Keratinocyte (primary cell): Measurements from ENCODE around the gene C1QTNF5. TPM values are rescaled to one million over a fixed set of nuclear protein-coding genes. Genes with fewer than 3 reads are reported as not detected.

Experiments used
- DNase-seq: peaks from one replicate; pipeline ENCODE4 v3.0.0-alpha.2; 2011; ENCODE audit warnings: low read depth, missing footprints, low spot score
- FAIRE-seq: peaks from 2 replicates; lab custom pipeline; 2011; peaks lifted over from hg19 to GRCh38; lab: Jason Lieb, UNC
- H2AFZ ChIP-seq: 2 replicates; pipeline ENCODE4 v1.6.0; 2012; ENCODE audit warnings: low read length, control low read depth, inconsistent platforms; ENCODE audit not compliant: control insufficient read depth
- H3K27ac ChIP-seq: 2 replicates; pipeline ENCODE4 v1.5.1; 2011; ENCODE audit warnings: low read length; ENCODE audit not compliant: control insufficient read depth, insufficient read depth
- H3K27me3 ChIP-seq: 3 replicates; pipeline ENCODE4 v1.6.0; 2011; ENCODE audit warnings: low read length; ENCODE audit not compliant: control insufficient read depth, insufficient read depth; ENCODE audit errors: extremely low read depth
- H3K36me3 ChIP-seq, 2 experiments: 2 replicates in 1 of 2; 3 replicates in 1 of 2; pipeline ENCODE4 v1.5.1; 2011; ENCODE audit warnings: low read length in 2 of 2, mild to moderate bottlenecking in 1 of 2; ENCODE audit not compliant: control insufficient read depth in 2 of 2, insufficient read depth in 2 of 2; ENCODE audit errors: extremely low read depth in 1 of 2
- H3K4me1 ChIP-seq: 3 replicates; pipeline ENCODE4 v1.5.1; 2011; ENCODE audit warnings: low read length; ENCODE audit not compliant: control insufficient read depth, insufficient read depth; ENCODE audit errors: extremely low read depth
- H3K4me2 ChIP-seq: 3 replicates; pipeline ENCODE4 v1.6.0; 2011; ENCODE audit warnings: low read depth, low read length; ENCODE audit not compliant: control insufficient read depth, insufficient read depth; ENCODE audit errors: extremely low read depth
- H3K4me3 ChIP-seq, 3 experiments: fragments of 200-600 bp in 1 of 3; sonication (generic) in 1 of 3; 2 replicates in 2 of 3; 3 replicates in 1 of 3; pipeline ENCODE4 v1.5.1; 2011 to 2016; ENCODE audit warnings: low read length in 3 of 3, mild to moderate bottlenecking in 3 of 3, control low read depth in 2 of 3, inconsistent platforms in 1 of 3, low read depth in 1 of 3, mixed read lengths in 1 of 3, mixed run types in 1 of 3, moderate library complexity in 1 of 3; ENCODE audit not compliant: control insufficient read depth in 2 of 3, insufficient read depth in 2 of 3; ENCODE audit errors: extremely low read depth in 1 of 3
- H3K79me2 ChIP-seq: 2 replicates; pipeline ENCODE4 v1.6.0; 2012; ENCODE audit warnings: low read length; ENCODE audit not compliant: control insufficient read depth, insufficient read depth
- H3K9ac ChIP-seq: 3 replicates; pipeline ENCODE4 v1.6.0; 2011; ENCODE audit warnings: low read length; ENCODE audit not compliant: control insufficient read depth, insufficient read depth; ENCODE audit errors: extremely low read depth
- H3K9me1 ChIP-seq: 3 replicates; pipeline ENCODE4 v1.6.0; 2011; ENCODE audit warnings: low read length; ENCODE audit not compliant: control insufficient read depth, insufficient read depth; ENCODE audit errors: extremely low read depth
- H3K9me3 ChIP-seq: 2 replicates; pipeline ENCODE4 v1.5.1; 2012; ENCODE audit warnings: low read depth, low read length; ENCODE audit not compliant: control insufficient read depth
- H4K20me1 ChIP-seq: 3 replicates; pipeline ENCODE4 v1.6.0; 2011; ENCODE audit warnings: low read length; ENCODE audit not compliant: control insufficient read depth, insufficient read depth; ENCODE audit errors: extremely low read depth
- CTCF ChIP-seq, 3 experiments: IDR thresholded peaks in 1 of 3; conservative IDR thresholded peaks in 1 of 3; optimal IDR thresholded peaks in 1 of 3; 2 replicates in 2 of 3; 3 replicates in 1 of 3; pipeline versions ENCODE3 to v1.5.1; 2011; ENCODE audit warnings: low read length in 3 of 3, mild to moderate bottlenecking in 3 of 3, moderate library complexity in 2 of 3, control low read depth in 1 of 3, inconsistent platforms in 1 of 3; ENCODE audit not compliant: insufficient read depth in 2 of 3; ENCODE audit errors: extremely low read depth in 1 of 3
- EZH2 ChIP-seq: IDR thresholded peaks from one replicate; pipeline ENCODE4 v1.6.1; 2012; ENCODE audit warnings: inconsistent platforms, mild to moderate bottlenecking, low read length, moderate library complexity
- dilution Hi-C: fragments of 300-500 bp; cut with MboI; formaldehyde crosslinking; loops from one replicate; pipeline ENCODE4 v1.7.0; 2020; ENCODE audit warnings: low sequenced_read_pairs; ENCODE audit not compliant: extremely low pct_ligation_motif_present
- polyA plus RNA-seq, 5 experiments: library from polyadenylated mRNA; depleted of rRNA in 3 of 5; stranded (reverse) in 3 of 5; stranded (forward) in 1 of 5; unstranded in 1 of 5; fragments of >200 nt; gene quantifications; 1 replicate in 1 of 5; 2 replicates in 3 of 5; 3 replicates in 1 of 5; pipeline versions ENCODE4 v1.2.1 to v1.2.3, GENCODE V29; 2011 to 2012; ENCODE audit warnings: missing spikeins in 2 of 5, low read depth in 1 of 5, low replicate concordance in 1 of 5

Gene C1QTNF5
- polyA plus RNA-seq, 1 donor (not counting 4 experiments of a cell fraction or from before 2014, with no cell fraction given) = not detected

GRCh38 chr11:119307219-119307618 is 33.5 kb downstream of the C1QTNF5 start:
- Histone ChIP-seq H3K9ac (no peak overlapping the region), H3K27ac (no peak overlapping the region), H3K9me3 (no peaks in the 10 kb centered on the region), H3K36me3 (peaks cover 28 to 38% of the 10 kb centered on the region in 2 experiments), H2AFZ (no peak overlapping the region), H3K27me3 (no peaks in the 10 kb centered on the region), H3K9me1 (peaks cover 4% of the 10 kb centered on the region), H3K4me2 (no peak overlapping the region), H3K79me2 (no peaks in the 10 kb centered on the region), H3K4me1 (peaks cover 15% of the 10 kb centered on the region), H4K20me1 (no peaks in the 10 kb centered on the region), H3K4me3 (no peak overlapping the region)
- dilution Hi-C loops = no loop called here
- FAIRE-seq (no peak), DNase-seq (no peak)
- TF ChIP-seq EZH2 = no peak
- TF ChIP-seq CTCF (optimal IDR thresholded peaks at IDR 0.05 in 1 of 3, IDR thresholded peaks at IDR 0.05 in 1 of 3, conservative IDR thresholded peaks at IDR 0.05 in 1 of 3; ENCODE audit: extremely low read depth in 1 of 3, insufficient read depth in 2 of 3, low read length in 3 of 3) = peak in 1 of 3 experiments; percentile 29

- H3K4me1 ChIP-seq = peaks cover 15% of the 10 kb centered on the region
- DNase-seq (no peak), FAIRE-seq (no peak)
- TF ChIP-seq CTCF (optimal IDR thresholded peaks at IDR 0.05 in 1 of 3, IDR thresholded peaks at IDR 0.05 in 1 of 3, conservative IDR thresholded peaks at IDR 0.05 in 1 of 3; ENCODE audit: extremely low read depth in 1 of 3, insufficient read depth in 2 of 3, low read length in 3 of 3) = no peak
- no peak for TF ChIP-seq EZH2
- H3K4me2 ChIP-seq = no peak overlapping the region
- no peaks in the 10 kb centered on the region for H3K79me2 ChIP-seq
- no peaks in the 10 kb centered on the region for H3K9me3 ChIP-seq
- no peak overlapping the region for H3K9ac ChIP-seq
- dilution Hi-C loops = no loop called here
- H3K27ac ChIP-seq = no peak overlapping the region
- peaks cover 4% of the 10 kb centered on the region for H3K9me1 ChIP-seq
- no peak overlapping the region for H2AFZ ChIP-seq
- H4K20me1 ChIP-seq = no peaks in the 10 kb centered on the region
- H3K36me3 ChIP-seq = peaks cover 30 to 43% of the 10 kb centered on the region in 2 experiments
- H3K4me3 ChIP-seq = no peak overlapping the region
- H3K27me3 ChIP-seq = no peaks in the 10 kb centered on the region
Observed at GRCh38 chr11:119306373-119306890, 34.3 kb downstream of the C1QTNF5 start.
